CD4-positive, alpha-beta T cell treated with Interleukin-17A for 4 hours (primary cell): ENCODE data around the gene MKRN1.
"Not testable (repeated sequence)": the region's sequence is repeated elsewhere in the genome, so short reads cannot be mapped to it uniquely, and the experiment has no call there.

ENCODE experiments used
- DNase-seq: peaks from one replicate; pipeline ENCODE4 v3.0.0-alpha.2; 2020; ENCODE audit warnings: mixed read lengths

The MKRN1 gene, protein sequence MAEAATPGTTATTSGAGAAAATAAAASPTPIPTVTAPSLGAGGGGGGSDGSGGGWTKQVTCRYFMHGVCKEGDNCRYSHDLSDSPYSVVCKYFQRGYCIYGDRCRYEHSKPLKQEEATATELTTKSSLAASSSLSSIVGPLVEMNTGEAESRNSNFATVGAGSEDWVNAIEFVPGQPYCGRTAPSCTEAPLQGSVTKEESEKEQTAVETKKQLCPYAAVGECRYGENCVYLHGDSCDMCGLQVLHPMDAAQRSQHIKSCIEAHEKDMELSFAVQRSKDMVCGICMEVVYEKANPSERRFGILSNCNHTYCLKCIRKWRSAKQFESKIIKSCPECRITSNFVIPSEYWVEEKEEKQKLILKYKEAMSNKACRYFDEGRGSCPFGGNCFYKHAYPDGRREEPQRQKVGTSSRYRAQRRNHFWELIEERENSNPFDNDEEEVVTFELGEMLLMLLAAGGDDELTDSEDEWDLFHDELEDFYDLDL

DNA sequence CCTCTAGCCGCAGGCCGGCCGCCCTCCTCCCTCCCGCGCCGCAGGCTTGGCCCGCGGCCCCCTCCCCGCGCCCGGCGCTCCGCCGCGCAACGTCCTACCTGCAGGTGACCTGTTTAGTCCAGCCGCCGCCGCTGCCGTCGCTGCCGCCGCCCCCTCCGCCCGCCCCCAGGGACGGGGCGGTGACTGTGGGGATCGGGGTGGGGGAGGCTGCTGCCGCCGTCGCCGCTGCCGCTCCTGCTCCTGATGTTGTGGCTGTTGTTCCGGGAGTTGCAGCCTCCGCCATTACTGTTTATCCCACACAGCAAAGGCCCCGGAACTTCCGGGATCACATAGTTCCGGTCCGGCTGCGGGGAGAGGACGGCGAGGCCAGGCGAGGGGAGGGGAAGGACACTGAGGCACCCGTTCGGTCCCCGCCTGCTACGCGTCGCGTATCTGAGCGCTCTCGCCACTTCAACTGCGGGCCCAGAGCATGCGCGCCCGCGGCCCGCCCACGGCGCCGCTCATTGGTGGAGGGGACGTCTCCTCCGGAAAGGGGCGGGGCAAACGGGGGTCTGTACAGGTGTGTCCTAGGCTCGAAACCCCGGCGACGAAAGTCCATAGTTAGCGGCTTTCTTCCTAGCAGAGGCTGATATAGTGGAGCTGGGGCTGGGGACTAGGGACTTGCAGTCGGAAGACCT lies at the start of gene MKRN1:
MKRN1 (minus strand) TSS at position 444 of the 677 bp plus-strand sequence; CDS start at position 283, 161 bp downstream.
- DNase-seq, result peak; percentile 97

DNA sequence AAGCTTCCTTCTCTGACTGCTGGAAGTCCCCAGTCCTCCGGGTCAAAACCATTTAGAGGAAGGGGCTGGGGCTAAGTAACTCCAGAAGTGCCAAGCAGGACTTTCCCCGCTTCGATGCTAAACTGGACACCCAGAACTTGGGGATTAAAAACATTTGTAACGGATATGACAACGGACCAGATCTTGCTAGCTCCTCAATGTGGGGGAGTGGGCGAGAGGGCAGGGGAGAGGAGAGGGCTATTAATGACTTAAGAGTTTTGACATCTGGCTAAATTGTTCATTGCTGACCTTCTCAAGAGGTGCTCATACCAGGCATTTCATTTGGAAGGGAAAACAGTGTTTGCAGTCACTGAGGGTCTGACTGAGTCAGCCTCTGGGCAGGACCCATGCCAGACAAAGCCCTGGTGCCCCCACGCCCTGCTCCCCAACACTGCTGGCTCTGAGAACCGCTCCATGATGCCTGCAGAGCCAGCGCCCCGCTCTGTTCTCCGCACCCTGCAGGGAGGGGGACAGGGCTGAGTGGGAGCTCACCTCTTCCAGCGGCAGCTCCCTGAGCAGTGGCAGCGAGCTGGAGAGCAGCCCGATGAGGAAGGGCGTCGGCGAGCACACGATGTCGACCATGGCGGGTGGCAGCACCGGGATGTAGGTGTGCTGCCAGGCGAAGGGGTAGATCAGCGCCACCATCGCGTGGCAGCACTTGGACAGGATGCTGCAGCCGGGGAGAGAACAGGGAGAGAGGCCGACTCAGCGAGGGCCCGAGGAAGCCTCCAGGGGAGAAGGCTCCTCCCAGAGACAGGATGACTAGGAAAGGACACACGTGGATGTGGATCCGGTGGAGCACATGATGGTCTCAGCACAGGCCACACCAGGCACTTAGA lies 47.7 kb upstream of the MKRN1 start:
- no peak for DNase-seq

DNA sequence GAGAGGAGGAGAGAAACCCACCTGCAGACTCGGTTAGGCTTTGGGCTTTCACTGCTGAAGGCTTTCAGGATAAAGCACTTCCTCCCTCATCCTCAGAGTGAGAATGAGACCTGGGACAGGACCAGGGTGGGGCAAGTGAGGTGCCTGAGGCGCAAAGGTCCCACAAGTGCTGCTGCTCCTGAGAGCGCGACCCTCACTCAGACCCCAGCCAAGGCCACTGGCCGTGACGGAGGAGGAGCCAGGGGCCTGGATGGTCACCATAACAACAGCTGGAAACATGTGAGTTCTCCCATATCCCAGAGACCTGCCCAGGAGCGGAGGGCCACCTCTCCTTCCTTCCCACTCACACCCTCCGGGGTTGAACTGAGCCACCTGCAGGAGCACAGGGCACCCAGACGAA lies 46.9 kb upstream of the MKRN1 start:
- DNase-seq, result no peak

DNA sequence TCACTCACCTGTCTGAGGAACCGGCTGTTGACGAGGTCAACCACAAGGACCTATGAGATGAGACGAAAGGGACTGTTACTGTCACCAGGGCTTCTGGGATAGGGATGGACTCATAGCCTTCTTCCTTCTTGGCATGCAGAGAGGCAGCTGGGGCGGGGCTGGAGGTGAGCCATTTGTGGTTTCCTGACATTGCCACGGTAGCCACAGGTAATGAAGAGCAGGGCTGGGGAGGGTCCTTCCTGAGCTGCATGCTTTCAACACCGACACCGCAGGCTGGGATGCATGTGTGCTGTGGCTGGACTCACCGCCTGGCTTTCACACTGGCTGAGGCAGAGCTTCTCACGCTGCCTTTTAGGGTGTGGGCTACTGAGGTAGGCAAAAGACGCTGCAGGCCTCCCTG lies 46.4 kb upstream of the MKRN1 start:
- peak; percentile 30 for DNase-seq

DNA sequence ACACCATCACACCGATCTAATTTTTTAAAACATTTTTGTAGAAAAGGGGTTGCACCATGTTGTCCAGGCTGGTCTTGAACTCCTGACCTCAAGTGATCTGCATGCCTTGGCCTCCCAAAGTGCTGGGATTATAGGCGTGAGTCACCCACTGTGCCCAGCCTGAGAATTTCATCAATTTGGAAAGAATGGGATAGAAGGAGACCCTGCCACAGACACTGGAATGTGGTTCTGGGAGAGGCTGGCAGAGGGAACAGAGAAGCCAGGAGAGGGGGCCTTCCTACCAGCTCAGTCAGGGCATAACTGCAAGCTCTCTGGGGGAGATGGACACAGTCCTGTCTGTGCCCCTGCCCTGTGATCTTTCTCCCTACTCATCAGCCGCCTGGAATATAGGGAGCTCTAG lies 42.1 kb upstream of the MKRN1 start:
- DNase-seq, result no peak

DNA sequence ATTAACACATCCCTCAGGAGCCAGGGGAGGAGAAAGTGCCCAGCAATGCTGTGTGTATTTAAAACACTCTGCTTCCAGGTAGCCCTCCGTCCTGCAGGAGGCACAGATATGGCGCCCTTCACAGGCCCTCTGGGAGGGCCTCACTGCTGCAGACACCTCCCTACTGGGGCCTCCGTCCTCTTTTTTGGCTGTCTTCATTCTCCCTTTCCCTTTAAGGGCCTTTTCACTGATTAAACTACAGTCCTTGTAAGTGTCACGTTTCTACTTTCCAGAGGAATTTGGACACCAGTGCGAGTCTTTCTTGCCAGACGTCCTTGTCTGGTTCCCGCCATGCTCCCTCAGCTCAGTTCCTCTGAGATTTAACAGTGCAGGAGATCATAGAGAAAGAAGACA lies 39.7 kb upstream of the MKRN1 start:
- no peak for DNase-seq

DNA sequence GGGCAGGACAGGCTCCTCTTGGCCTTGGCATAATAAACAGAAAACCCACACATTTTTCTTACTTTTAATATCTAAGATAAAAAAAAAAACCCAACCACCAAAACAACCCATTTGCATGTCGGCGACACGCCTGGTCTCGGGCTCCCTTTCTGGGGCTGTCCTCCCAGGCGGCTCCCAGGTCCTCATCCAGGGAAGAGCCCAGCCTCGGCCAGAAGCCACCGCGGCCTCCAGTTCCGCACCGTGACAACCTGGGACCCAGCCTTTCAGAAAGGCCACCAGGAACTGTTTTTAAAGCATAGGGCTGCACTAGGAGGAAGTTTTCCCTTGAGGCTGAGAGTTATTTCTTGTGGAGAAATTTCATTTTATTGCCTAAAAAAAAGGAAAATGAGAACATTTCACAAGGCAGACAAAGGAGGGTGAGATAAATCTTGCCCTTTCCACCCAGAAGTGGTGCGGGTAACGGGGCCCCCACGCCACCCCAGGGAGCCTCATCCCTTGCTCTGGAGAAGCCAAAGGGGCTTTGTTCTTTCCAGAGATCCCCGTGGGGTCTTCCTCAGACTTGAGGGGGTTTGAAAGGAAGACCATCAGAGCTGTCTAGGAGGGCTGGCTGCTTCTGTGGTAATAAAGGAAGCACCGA lies 39.2 kb upstream of the MKRN1 start:
- no peak for DNase-seq

DNA sequence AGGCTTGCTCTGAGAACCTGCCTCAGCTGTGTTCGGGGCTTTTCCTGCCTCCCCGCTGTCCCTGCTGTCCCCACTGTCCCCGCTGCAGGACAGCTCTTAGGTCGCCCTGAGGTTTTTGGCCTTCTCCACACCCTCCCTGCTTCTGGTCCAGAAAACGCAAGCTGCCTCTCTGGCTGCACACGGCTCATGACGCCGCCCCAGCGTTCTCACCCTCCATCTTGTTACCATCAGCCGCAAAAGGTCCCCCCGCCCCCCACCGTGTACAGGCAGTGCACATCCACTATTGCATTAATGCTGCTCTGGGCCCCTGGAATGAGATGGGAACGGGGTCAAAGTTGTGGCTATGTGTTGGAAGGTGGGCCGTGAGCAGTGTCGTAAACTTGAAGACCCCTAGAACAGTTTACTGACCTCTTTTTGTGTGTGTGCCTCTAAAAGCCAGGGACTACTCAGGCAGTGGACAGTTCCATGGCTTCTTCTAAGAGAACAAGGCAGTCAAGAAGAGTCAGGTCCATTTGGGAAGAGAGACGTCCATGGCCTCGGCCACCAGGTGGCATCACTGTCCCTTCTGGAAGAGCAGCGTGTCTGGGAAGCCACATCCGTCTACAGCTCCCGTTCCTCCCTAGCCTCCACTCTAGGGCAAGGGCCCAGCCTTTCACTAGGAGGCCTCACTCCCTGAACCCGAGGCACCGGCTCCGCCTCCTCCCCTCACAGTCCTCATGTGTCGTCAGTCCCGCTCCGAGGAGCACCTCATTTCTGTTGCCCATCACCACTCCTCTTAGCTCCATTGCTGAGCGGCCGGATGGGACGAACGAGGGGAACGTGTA lies 38.5 kb upstream of the MKRN1 start:
- peak; percentile 77 for DNase-seq

DNA sequence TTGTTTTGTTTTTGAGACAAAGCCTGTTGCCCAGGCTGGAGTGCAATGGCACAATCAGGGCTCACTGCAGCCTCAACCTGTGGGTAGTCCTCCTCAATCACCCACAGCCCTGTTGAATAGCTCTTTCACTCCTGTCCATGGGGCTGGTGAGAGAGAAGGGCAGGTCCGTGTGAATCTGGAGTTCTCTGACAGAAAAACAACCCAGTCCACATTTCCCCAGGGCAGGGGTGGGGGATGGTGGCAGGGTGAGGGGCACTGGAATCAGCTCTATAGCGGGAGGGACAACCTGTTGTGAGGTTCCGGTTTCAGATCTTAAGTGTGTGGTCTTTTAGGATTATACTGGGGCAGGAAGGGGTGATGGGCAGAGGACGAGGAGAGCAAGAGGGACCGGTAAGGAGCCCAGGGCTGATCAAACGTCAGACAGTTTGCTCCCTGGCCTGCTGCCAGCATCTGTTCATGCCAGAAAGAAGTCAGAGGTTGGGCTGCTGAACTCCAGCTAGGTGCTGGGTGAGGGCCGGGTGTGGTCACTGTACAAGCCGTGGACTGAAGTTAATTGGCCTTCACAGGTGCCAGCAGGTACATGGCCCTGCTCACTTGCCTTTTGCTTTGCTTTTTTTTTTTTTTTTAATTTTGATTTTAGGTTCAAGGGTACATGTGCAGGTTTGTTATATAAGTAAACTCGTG lies 33.2 kb upstream of the MKRN1 start:
- DNase-seq, result no peak

DNA sequence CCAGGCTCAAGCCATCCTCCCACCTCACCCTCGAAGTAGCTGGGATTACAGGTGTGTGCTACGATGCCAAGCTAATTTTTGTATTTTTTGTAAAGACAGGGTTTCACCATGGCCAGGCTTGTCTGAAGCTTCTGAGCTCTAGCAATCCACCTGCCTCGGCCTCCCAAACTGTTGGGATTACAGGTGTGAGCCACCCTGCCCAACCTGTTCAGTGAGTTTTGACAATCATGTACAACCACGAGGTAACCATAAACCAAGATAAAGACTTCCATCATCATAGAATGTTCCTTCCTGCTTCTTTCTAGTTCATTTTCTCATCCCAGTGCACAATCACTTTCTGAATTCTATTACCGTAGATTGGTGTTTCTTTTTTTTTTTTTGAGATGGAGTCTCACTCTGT lies 30.5 kb upstream of the MKRN1 start:
- DNase-seq, result no peak

DNA sequence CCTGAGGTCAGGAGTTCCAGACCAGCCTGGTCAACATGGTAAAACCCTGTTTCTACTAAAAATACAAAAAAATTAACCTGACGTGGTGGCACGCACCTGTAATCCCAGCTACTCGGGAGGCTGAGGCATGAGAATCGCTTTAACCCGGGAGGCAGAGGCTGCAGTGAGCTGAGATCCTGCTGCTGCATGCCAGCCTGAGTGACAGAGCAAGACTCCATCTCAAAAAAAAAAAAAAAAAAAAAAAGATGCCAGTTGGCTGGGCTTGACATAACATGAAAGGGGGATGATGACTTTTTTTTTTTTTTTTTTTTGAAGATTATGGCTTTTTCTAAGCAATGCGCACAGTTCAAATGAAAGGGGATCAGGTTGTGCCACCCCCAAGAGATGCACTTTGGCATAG lies 28.3 kb upstream of the MKRN1 start:
- DNase-seq, result not testable (repeated sequence)

DNA sequence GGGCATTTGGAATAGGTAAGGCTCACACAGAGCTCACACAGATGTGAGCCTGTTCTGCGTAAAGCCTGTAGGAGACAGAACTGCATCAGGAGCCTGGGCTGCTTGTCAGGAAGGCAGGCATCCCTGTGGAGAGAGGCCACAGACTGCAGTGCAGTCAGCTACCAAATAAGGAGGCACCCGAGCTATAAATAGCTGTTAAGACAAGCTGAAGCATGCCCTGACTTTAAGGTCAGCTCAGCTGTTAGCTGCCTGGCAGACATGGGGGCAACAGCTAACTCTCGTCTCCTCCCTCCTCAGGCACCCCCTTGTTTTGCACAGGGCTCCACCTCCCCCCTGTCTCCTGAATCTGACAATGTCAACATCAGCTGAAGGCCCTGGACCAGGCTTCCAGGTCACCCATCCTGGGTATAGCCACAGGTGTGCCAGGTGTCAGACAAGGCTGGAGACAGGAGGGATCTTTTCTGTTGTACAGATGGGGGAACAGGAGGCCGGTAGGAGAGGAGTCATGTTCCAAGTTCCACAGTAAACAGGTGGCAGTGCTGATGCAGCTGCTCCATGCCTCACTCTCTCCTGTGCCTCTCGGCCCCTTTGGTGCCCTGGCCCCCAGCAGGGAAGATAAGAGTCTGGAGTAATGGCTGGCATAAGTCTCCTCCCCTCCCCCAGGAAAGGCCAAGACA lies 27.6 kb upstream of the MKRN1 start:
- no peak for DNase-seq

DNA sequence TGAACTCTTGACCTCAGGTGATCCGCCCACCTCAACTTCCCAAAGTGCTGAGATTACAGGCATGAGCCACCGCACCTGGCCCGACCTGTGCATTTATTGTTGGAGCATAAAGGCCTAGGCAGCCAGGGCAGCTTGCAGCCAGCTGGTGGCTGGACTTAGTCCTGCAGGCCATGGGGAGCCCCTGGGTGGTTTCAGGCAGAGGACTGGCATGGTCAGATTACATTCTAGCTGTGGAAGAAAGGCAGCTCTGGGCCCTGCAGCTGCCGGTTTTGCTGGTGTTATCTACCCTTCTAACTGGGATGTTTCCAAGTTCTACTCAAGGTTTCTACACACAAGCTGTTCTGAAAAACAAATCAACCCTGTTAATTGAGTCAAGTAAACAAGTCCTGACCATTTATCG lies 22.7 kb upstream of the MKRN1 start:
- no peak for DNase-seq

DNA sequence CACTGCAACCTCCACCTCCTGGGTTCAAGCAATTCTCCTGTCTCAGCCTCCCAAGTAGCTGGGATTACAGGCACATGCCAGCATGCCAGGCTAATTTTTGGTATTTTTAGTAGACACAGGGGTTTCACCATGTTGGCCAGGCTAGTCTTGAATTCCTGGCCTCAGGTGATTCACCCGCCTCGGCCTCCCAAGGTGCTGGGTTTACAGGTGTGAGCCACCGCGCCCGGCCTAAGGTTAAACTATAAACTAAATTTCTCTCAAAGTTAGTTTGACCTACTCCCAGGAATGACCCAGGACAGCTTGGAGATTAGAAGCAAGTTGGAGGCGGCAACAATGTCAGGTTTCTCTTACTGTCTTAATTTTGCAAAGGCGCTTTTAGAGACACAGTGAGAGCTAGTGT lies 18.5 kb upstream of the MKRN1 start:
- not testable (repeated sequence) for DNase-seq

DNA sequence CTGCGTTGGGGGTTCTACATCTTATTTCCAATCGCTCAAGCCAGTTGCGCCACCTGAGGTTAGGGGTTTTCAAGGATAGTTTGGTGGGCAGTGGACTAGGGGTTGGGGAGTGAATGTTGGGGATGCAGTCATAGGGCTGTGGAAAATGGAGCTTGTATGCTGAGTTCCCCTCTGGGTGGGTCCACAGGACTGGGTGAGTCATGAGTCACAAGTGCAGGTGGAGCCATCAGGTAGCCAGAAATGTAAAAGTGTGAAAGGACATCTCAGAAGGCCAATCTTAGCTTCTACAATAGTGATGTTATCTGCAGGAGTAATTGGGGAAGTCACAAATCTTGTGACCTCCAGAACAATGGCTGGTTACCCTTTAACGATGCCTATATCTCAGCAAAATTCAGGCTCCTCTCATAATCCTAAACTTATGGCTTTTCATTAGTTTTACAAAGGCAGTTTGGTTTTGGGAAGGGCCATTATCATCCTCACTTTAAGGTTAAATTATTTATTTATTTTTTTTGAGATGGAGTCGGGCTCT lies 18.0 kb upstream of the MKRN1 start:
- no peak for DNase-seq

DNA sequence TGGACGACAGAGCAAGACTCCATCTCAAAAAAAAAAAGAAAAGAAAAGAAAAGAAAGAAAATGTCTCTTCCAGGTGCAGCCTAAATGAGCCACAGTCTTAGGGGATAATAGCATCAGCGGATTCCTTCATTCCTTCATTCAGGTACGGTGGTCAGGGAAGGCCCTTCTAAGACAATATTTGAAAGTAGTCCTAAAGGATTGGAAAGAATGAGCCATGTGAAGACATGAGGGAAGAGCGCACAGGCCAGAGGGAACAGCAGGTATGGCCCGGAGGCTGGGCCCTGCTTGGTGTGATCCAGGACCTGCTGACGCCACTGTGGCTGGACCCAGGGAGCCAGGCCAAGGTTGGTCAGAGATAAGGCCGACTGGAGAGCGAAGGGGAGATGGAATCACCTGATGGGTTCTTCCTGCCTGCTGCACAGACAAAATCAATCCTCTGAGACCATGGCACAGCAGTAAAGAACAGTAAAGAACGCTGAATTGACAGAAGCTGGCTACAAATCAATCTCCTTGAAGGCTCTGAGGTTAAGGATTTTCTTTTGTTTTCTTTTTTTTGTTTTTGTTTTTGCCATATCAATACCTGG lies 16.3 kb upstream of the MKRN1 start:
- no peak for DNase-seq

DNA sequence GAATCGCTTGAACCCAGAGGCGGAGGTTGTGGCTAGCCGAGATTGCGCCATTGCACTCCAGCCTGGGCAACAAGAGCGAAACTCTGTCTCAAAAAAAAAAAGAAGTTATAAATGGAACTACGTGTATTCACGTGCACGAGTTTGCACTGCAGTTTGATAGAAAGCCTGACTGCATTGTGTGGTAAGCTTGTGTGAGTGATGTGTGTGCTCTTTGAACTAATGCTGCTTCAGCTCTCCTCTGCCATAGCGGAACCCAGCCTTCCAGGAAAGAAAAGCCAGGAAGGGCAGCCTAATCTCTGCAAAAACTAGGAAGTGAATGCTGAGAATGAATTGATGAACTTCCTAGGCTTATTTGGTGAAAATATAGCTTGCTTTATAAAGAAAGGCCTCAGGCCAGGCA lies 15.6 kb upstream of the MKRN1 start:
- DNase-seq, result no peak

DNA sequence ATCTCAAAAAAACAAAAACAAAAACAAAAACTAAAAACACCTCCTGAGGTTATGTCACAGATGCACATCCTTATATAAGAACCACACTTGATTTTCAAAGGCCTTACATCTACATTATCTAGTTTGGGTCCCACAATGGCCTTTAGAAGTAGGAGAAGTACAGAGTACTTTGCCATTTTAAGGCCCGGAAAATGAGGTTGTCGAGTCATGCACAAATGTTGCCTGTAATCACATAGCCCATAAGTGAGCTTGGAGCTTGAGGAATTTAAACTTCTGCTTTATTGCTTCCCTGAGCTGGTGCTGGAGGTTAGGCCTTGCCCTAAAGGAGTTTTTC lies 9.7 kb upstream of the MKRN1 start:
- no peak for DNase-seq

DNA sequence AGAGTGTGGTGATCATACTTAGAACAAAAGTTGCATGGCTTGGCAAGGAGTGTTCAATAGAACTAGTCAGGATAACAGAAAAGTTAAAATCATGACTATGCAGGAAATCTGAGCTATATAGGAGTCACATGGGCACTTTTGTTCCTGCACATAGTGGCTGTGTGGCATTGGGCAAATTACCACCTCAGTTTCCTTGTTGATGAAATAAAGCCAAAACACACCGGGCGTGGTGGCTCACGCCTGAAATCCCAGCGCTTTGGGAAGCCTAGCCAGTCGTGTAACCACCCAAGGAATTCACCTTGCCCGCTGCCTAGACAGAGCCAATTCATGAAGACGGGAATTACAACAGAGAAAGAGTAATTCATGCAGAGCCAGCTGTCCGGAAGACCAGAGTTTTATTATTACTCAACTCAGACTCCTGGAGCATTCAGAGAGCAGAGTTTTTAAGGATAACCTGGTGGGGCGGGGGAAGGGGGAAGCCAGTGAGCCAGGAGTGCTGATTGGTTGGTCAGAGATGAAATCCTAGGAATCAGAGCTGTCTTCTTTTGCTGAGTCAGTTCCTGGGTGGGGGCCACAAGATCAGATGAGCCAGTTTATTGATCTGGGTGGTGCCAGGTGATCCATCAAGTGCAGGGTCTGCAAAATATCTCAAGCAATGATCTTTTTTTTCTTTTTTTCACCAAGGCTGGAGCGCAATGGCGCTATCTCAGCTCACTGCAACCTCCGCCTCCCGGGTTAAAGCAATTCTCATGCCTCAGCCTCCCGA lies 6.4 kb upstream of the MKRN1 start:
- DNase-seq, result no peak
